Endothelial cell (in vitro differentiated cells): ENCODE measurements around the gene CEP131. TPM values are rescaled to one million over a fixed set of nuclear protein-coding genes. Genes with fewer than 3 reads are reported as not detected.

Source experiments
- DNase-seq: peaks from one replicate; pipeline ENCODE4 v3.0.0; 2021; ENCODE audit warnings: low spot score
- H3K27ac Mint-ChIP-seq: one replicate; pipeline ENCODE4 v1.8.0; 2021; ENCODE audit warnings: mixed read lengths, inconsistent platforms; ENCODE audit not compliant: unreplicated experiment
- H3K27me3 Mint-ChIP-seq: one replicate; pipeline ENCODE4 v1.8.0; 2021; ENCODE audit warnings: mild to moderate bottlenecking, moderate library complexity, mixed read lengths, inconsistent platforms; ENCODE audit not compliant: unreplicated experiment
- H3K36me3 Mint-ChIP-seq: one replicate; pipeline ENCODE4 v1.8.0; 2021; ENCODE audit warnings: mild to moderate bottlenecking, low read depth, mixed read lengths, inconsistent platforms; ENCODE audit not compliant: unreplicated experiment
- H3K4me1 Mint-ChIP-seq: one replicate; pipeline ENCODE4 v1.8.0; 2021; ENCODE audit warnings: mild to moderate bottlenecking, mixed read lengths, inconsistent platforms; ENCODE audit not compliant: unreplicated experiment
- H3K4me3 Mint-ChIP-seq: one replicate; pipeline ENCODE4 v1.8.0; 2021; ENCODE audit warnings: mild to moderate bottlenecking, mixed read lengths, inconsistent platforms; ENCODE audit not compliant: unreplicated experiment
- H3K9me3 Mint-ChIP-seq: one replicate; pipeline ENCODE4 v1.8.0; 2021; ENCODE audit warnings: mixed read lengths, inconsistent platforms; ENCODE audit not compliant: unreplicated experiment
- total RNA-seq: library from RNA; stranded (reverse); fragmentation: NEBNext Ultra II Directional; extraction: Animal tissue kit (Norgen Biotek cat#: 25700); gene quantifications from one replicate; pipeline ENCODE4 v1.2.1, GENCODE V29; 2021; ENCODE audit not compliant: unreplicated experiment
- TF ChIP-seq, protein P1 (sequence below): fragments of 200-600 bp; sonication (generic); IDR thresholded peaks from one replicate; pipeline ENCODE4 v1.5.0; 2021; ENCODE audit warnings: antibody characterized with exemption; ENCODE audit not compliant: unreplicated experiment

CEP131 gene
- total RNA-seq, 1 donor from 2014 or later, result 21.1 TPM

DNA sequence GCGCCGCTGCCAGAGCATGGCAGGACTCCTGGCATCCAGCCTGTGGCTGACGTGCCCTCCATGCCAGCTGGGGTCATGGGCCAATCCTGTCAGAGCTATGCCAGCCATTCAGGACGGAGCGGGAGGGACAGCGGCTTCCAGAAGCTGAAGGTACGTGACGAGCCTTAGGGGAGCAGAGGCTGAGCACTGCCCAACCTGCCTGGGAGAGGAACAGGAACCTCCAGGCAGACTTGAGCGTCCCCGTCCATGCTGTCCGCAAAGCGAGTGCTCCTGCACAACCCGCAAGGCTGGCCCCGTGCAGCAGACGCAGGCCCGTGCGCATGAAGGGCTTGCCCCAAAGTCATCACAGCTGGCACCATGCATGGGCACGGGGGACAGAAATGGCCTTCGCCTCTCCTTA, 37.9 kb upstream of the CEP131 start:
- Mint-ChIP-seq H3K27me3 (peaks cover 7% of the 10 kb centered on the region), H3K4me3 (no peak overlapping the region), H3K27ac (no peak overlapping the region), H3K36me3 (peaks cover 10% of the 10 kb centered on the region), H3K9me3 (no peaks in the 10 kb centered on the region), H3K4me1 (peaks cover 5% of the 10 kb centered on the region)
- no peak for DNase-seq
- TF ChIP-seq, protein P1, sequence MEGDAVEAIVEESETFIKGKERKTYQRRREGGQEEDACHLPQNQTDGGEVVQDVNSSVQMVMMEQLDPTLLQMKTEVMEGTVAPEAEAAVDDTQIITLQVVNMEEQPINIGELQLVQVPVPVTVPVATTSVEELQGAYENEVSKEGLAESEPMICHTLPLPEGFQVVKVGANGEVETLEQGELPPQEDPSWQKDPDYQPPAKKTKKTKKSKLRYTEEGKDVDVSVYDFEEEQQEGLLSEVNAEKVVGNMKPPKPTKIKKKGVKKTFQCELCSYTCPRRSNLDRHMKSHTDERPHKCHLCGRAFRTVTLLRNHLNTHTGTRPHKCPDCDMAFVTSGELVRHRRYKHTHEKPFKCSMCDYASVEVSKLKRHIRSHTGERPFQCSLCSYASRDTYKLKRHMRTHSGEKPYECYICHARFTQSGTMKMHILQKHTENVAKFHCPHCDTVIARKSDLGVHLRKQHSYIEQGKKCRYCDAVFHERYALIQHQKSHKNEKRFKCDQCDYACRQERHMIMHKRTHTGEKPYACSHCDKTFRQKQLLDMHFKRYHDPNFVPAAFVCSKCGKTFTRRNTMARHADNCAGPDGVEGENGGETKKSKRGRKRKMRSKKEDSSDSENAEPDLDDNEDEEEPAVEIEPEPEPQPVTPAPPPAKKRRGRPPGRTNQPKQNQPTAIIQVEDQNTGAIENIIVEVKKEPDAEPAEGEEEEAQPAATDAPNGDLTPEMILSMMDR, result no peak

DNA sequence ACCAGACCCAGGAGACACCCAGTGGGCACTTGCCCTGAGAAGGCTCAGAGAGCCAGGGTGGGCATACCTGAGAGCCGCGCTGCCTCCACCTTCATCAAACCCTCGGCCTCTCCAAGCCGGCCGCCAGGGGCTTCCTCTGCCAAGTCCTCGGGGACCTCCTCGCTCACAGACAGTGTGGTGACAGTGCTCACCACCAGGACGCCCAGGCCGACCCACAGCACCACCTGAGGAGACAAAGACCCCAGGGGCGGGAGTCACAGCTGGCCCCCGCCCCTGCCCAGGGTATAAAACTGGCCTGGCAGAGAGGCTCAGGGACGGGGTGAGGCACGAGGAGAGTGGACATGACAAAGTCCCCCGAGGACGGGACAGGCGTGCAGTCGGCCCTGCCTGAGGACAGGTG, 37.4 kb upstream of the CEP131 start:
- H3K36me3 Mint-ChIP-seq, result peaks cover 10% of the 10 kb centered on the region
- TF ChIP-seq, protein P1, result no peak
- no peak for DNase-seq
- H3K9me3 Mint-ChIP-seq, result no peaks in the 10 kb centered on the region
- no peak overlapping the region for H3K27ac Mint-ChIP-seq
- peaks cover 7% of the 10 kb centered on the region for H3K27me3 Mint-ChIP-seq
- H3K4me3 Mint-ChIP-seq, result no peak overlapping the region
- peaks cover 5% of the 10 kb centered on the region for H3K4me1 Mint-ChIP-seq

DNA sequence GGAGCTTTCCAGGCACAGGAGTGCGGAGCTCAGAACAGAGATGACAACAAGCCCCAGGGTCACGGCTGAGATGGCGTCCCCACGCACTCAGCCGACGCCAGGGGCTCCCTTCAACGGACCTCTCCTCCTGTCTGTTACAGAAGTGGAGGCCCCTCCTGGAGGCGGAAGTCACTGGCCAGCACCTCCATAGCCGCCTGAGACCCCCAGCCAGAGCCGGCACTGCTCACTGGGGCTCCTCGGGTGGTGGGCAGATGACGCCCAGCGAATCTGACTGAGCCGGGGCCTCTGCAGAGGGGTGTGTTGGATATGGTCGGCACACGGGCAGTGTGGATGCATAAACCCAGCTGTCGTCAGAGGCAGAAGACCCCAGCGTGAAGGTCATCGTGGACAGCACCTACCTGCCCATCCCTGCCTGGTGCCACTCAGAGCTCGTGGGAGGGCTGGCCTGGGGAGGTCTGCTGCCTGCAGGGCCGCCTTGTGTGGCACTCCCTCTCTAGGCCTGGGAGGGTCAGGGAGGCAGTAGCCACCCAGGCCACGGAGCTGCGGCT, 36.4 kb upstream of the CEP131 start:
- TF ChIP-seq, protein P1, result no peak
- H3K4me3 Mint-ChIP-seq, result no peak overlapping the region
- H3K9me3 Mint-ChIP-seq, result no peaks in the 10 kb centered on the region
- peaks cover 9% of the 10 kb centered on the region for H3K27me3 Mint-ChIP-seq
- peaks cover 7% of the 10 kb centered on the region for H3K36me3 Mint-ChIP-seq
- DNase-seq, result no peak
- H3K27ac Mint-ChIP-seq, result no peak overlapping the region
- peaks cover 6% of the 10 kb centered on the region for H3K4me1 Mint-ChIP-seq

DNA sequence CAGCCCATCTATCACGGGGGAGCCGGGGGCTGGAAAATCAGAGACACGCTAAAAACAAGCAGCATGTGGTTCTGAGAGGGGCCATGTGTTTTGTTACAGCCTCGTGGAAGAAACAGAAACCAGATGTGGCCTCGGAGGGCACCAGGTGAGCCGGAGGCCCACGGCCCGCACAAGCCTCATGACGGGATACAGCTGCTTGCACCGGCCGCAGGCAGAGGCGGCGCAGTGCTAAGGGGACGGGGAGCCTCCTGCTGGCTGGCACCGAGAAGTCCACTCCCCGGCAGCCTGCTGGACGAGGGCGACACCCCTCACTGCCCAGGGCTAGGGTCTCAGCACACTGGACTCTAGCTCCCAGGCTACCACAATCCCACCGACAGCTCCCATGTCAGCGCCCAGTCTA, 35.5 kb upstream of the CEP131 start:
- H3K27ac Mint-ChIP-seq, result no peak overlapping the region
- no peak overlapping the region for H3K4me3 Mint-ChIP-seq
- peaks cover 11% of the 10 kb centered on the region for H3K36me3 Mint-ChIP-seq
- peaks cover 6% of the 10 kb centered on the region for H3K4me1 Mint-ChIP-seq
- DNase-seq, result no peak
- H3K27me3 Mint-ChIP-seq, result peaks cover 9% of the 10 kb centered on the region
- TF ChIP-seq, protein P1, result no peak
- H3K9me3 Mint-ChIP-seq, result no peaks in the 10 kb centered on the region

DNA sequence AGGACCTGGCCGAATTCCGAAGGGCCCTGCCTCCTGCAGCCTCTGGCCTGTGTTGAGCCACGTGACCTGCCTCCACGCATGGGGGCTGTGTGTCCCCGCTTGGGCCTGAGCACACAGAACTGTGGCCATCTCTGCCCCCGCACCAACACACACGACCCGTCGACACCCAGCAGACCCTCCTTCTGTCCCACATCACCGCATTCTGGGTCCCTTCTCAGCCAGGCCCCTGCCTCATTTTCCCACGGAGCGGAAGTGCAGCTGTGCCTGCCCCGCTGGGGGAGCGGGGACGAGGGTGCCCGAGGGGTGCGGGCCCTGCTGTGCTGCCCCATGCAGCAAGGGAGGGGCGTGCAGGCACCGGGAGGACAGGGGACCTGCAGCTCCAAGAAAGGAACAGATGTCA, 34.8 kb upstream of the CEP131 start:
- Mint-ChIP-seq H3K4me3 (no peak overlapping the region), H3K27ac (no peak overlapping the region), H3K36me3 (peaks cover 7% of the 10 kb centered on the region), H3K4me1 (peaks cover 6% of the 10 kb centered on the region), H3K27me3 (peaks cover 6% of the 10 kb centered on the region), H3K9me3 (no peaks in the 10 kb centered on the region)
- TF ChIP-seq, protein P1, result no peak
- DNase-seq, result no peak
